ENCODE data around the gene TMTC2.
"Not testable (repeated sequence)": the region's sequence is repeated elsewhere in the genome, so short reads cannot be mapped to it uniquely, and the experiment has no call there.

TMTC2 gene

GRCh38 chr12:82725741-82726140, 39.0 kb downstream of the TMTC2 start:
- no peak for DNase-seq (ENCODE audit: low read depth in 2 of 2)

DNA sequence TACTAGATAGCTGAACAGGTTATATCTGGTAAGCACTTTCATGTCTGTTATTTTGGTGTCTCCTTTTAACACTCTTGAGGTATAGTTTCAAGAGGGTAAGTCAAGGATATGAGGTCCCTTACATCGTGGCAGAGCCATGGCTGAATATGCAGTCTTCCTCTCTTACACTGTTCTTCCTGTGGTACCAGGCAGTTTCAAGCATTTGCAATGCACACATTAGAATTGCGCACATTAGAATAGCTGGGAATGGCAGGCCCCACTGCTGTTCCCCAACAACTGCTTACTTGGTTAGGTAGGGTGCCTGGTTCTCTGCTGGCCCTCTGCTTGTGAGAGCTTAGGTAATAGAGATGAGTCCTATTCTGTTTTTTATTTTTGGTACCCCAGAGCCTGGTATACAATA, 41.2 kb downstream of the TMTC2 start:
- no peak for DNase-seq (ENCODE audit: low read depth in 2 of 2)

GRCh38 chr12:82728710-82729109, 42.0 kb downstream of the TMTC2 start:
- DNase-seq (ENCODE audit: low read depth in 2 of 2), result no peak

GRCh38 chr12:82730953-82731459, 44.3 kb downstream of the TMTC2 start:
- DNase-seq (ENCODE audit: low read depth in 2 of 2), result no peak

DNA sequence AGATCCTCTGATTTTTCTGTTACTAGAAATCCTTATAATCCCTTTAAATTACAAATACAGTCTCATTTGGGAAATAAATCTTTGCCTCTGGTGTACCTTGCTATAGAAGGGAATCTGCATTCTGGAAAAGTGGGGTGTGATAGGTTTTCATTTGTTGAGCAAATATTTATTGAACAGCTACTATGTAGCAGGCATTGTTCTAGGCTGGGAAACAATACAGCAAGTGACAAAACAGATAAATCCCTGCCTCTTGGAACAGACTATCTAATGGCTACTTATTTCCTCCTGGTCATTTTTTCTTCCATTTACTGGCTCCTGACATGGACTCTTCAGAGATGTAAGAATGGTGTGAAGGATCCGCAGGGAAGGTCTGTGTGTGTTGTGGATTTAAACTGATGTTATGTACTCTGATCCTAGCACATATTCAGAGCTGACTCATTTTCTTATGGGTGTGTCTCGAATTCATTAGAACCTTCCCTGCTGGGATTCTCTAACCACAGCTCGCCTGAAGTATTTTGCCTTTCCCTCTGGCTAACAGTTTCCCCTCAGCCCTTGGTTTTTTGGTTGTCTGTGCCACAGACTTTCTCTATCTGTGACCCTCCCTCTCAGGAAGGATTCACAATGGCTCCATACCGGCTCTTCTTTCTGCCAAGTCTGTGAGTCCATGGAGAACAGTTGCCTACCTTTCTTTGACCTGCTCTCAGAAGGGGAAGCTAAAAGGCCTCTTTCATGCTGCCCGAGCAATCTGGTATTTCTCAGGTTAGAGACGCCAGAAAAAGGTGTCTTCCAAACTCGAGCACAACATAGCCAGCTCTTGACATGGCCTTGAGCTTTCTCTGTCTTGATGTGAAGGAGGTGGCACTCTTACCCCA, 53.7 kb downstream of the TMTC2 start:
- DNase-seq (ENCODE audit: low read depth in 2 of 2), result no peak

GRCh38 chr12:82745063-82745674, 58.5 kb downstream of the TMTC2 start:
- no peak for DNase-seq (ENCODE audit: low read depth in 2 of 2)

DNA sequence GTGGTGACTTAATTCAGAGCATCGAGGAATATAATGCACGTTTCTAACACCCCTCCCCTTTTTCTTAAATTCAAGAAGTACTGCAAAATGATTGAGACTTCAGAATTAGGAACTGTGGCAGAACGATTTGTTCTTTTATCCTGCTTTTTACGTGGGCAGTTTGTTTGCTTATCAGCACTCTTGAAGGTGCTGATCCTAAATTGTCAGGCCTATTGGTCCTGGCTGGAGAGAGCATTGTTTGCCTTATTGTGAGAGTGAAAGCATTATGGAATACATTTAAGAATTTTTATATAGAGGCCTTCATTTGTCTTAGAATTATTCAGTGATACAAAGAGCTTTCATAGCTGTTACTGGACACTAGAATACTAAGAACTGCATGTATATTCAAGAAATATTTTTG, 59.1 kb downstream of the TMTC2 start:
- DNase-seq (ENCODE audit: low read depth in 2 of 2), result no peak

DNA sequence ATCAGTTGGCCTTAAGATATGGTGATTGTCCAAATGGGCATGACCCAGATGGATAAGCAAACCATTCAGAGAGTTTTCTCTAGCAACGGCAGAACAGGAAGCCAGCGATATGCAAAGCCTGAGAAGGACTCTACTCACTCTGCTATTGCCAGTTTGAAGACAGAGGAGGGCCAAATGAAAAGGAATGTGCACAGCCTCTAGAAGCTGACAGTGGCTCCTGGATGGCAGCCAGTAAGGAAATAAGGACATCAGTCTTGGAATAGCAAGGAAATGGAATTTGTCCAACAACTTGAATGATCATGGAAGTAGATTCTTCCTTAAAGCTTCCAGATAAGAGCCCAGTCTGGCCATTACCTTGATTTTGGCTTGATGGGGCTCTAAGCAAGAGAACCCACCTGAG, 60.0 kb downstream of the TMTC2 start:
- no peak for DNase-seq (ENCODE audit: low read depth in 2 of 2)

- no peak for DNase-seq (ENCODE audit: low read depth in 2 of 2)
Measured at GRCh38 chr12:82749015-82749414, 62.3 kb downstream of the TMTC2 start.

DNA sequence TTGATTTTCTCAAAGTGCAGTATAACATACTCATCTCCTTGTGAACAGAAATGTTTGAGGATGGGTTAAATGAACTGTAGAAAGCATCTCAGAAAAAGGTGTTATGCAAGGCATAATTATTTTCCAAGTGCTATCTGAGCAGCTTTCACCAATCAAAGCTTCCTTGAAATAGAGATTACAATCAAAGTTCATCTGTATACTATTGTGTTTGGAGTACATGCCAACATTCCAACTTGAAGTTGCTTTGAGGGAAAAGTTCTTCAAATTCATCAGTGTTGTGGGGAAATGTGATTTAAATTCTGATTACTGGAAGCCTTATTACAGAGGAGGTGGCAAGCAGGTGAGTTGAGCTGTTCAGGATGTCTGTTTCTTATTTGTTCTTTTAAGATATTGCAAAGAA, 68.2 kb downstream of the TMTC2 start:
- no peak for DNase-seq (ENCODE audit: low read depth in 2 of 2)

GRCh38 chr12:82756303-82756702, 69.6 kb downstream of the TMTC2 start:
- DNase-seq (ENCODE audit: low read depth in 2 of 2), result no peak

- no peak for DNase-seq (ENCODE audit: low read depth in 2 of 2)
Measured at GRCh38 chr12:82757059-82757458, 70.4 kb downstream of the TMTC2 start.

DNA sequence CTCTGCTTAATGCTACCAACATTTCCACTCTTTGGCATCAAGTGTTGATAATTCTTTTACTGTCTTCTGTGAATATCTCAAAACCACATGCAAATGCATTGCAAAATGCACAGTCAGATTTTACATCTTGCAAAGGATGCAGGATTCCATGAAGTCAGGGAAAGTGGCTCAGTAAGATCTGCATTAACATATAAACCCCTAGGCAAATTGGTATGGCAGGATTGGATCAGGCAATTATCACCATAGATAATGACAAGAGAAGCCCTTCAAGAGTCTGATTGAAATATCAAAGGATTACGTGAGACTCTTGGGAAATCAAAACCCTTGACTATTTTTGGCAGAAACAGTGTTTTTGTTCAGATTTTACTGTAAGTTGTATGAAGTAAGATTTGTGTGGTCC, 71.0 kb downstream of the TMTC2 start:
- DNase-seq (ENCODE audit: low read depth in 2 of 2), result no peak

DNA sequence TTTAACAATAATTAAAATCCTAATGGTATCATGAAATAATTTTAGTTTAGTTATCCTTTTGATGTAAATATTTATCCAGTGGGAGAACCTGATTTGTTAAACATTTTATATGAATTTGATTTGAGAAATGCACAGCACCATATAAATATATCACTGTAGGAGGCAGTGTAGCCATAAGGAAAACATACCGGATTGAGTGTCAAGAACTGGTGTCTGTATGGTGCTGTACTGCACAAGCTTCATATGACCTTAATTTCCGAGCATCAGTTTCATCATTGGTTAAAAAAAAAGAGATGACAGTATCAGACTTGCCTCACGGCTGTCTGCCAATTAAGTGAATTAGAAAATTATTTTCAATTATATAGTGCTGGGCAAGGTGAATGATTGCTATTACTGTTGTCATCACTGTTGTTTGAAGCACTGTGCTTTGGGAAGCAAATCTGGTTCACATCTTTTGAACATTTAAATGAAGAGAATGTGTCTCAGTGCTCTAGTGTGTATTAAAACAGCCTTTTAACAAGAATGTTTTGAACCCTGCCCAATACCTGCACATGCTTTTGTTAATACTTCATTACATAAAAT, 72.1 kb downstream of the TMTC2 start:
- DNase-seq (ENCODE audit: low read depth in 2 of 2), result no peak

DNA sequence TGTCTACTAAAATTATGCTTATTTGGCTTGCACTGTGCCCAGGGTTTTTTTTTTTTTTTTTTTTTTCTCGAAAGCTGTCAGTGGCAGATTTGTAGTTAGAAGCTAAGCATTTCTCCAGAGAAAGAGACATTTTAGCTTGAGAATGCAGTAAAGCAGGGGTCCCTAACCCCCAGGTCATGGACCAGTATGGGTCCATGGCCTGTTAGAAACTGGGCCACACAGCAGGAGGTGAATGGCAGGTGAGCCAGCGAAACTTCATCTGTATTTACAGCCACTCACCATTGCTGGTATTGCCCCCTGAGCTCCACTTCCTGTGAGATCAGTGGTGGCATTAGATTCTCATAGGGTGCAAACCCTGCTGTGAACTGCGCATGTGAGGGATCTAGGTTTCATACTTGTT, 73.7 kb downstream of the TMTC2 start:
- no peak for DNase-seq (ENCODE audit: low read depth in 2 of 2)

GRCh38 chr12:82765206-82765605, 78.5 kb downstream of the TMTC2 start:
- not testable (repeated sequence) for DNase-seq (ENCODE audit: low read depth in 2 of 2)

DNA sequence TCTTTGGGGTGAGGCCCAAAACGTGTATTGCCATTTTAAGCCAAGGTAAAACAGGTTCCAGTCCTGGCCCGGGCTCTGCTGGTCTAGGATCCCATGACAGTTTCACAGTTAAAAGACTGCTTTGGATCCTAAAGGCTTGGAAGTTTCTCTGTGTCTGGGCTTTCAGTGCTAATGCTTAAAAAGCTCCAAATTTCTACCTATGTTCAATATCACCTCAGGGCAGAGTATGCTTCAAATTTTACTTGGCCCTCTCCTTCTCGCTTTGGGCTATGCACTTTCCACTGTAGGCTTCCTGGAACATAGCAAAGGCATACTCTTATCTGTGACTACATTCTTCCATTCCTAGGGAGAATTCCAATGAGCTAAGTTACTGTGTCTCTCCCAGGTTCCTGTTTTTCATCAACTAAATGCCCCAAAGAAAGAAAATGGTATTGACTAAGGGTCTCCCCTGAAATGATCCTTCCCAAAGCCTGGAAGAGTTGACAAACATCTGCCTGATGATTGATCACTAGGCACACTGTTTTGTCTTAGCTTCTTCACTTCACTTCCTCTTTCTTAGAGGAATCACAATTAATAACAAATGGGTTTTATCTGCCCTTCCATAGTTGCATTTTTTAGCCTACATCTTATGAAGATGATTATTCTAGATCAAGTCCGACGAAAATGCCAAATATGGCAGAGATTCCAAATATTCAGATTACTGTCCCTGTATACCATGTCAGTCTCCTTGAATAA, 79.4 kb downstream of the TMTC2 start:
- DNase-seq (ENCODE audit: low read depth in 2 of 2), result no peak

GRCh38 chr12:82774666-82775065, 88.0 kb downstream of the TMTC2 start:
- DNase-seq (ENCODE audit: low read depth in 2 of 2), result no peak

GRCh38 chr12:82780517-82780916, 93.8 kb downstream of the TMTC2 start:
- DNase-seq (ENCODE audit: low read depth in 2 of 2), result no peak

DNA sequence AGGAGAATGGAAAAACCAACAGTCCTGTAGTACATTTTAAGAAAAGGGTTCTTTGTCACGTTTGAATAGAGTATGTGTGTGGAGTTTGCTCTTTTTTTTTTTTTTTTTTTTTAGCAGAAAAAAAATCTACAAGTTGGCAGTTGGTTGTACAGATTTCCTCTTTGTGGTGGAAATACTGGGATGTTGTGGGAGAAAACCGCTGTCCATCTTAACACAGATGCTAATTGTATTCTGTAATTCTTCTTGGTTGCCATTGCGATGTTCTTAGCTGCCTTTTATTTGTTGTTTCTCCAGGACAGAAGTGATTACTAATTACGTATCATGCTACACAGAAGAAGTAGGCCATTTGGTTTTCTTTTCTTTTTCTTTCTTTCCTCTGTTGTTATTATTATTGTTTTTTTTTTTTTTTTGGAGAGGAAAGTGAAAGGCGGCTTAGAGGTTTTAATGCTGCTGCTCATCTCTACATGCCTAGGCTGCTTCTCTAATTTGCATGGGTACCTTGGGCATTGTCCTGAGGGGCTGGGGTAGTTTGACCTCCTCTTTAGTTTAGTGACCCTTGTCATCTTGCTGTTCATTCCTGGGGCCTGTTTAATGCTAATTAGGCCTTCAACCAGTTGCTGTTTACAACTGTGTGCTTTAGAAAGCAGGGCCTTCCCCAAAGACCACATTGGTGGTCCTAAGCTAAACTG, 94.7 kb downstream of the TMTC2 start:
- no peak for DNase-seq (ENCODE audit: low read depth in 2 of 2)

DNA sequence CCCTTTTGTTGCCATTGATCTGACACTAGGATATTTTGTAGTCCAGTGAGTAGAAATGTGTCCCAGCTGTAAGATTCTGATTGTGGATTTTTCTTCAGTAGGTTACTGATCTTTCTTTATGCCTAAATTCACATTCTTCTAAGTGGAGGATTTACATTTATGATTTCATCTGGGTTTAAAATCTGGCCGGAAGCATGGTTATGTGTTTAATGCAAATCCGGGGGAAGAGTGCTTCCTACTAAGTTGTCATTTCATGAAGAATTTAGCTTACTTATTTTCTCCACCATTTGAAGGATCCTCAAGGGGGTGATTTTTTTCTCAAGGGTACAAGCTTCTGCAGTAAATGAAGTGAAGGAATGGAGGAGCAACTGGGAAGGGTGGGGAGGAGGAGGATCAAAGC, 96.7 kb downstream of the TMTC2 start:
- DNase-seq (ENCODE audit: low read depth in 2 of 2), result no peak

DNA sequence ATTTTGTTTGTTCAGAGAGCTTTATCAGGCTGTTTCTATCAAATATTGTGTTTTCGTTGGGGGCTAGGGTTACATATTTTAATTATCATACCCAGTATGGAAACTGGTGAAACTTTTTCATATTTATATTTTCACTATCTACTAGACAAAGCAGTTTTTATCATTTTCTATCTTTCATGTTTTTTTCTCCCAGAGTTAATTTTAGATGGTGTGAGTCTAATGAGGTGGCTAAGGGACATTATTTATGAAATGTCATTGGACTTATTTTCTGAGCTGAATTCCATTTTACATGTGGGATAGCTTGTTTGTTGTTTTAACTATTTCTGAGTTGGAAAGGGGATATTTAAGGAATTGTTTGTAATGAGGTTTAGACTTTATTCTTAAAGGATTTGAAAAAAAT, 100.3 kb downstream of the TMTC2 start:
- no peak for DNase-seq (ENCODE audit: low read depth in 2 of 2)
